ENCODE data around the gene TMPRSS11A.

The TMPRSS11A gene

GRCh38 chr4:67912080-67912479, 51.2 kb downstream of the TMPRSS11A start:
- DNase-seq: no peak

- no peak for DNase-seq
Observed at GRCh38 chr4:67911638-67912037, 51.7 kb downstream of the TMPRSS11A start.

GRCh38 chr4:67911141-67911540, 52.2 kb downstream of the TMPRSS11A start:
- no peak for DNase-seq

GRCh38 chr4:67910585-67910905, 52.7 kb downstream of the TMPRSS11A start:
- no peak for DNase-seq

GRCh38 chr4:67909905-67910584, 53.2 kb downstream of the TMPRSS11A start:
- DNase-seq: peak; percentile 29

- DNase-seq: no peak
Observed at GRCh38 chr4:67907650-67908049, 55.6 kb downstream of the TMPRSS11A start.

- DNase-seq: no peak
Observed at GRCh38 chr4:67899096-67899495, 64.2 kb downstream of the TMPRSS11A start.

- no peak for DNase-seq
Observed at GRCh38 chr4:67897686-67898085, 65.6 kb downstream of the TMPRSS11A start.

GRCh38 chr4:67896421-67897065, 66.8 kb downstream of the TMPRSS11A start:
- no peak for DNase-seq

GRCh38 chr4:67894659-67895058, 68.6 kb downstream of the TMPRSS11A start:
- no peak for DNase-seq

GRCh38 chr4:67892905-67893304, 70.4 kb downstream of the TMPRSS11A start:
- DNase-seq: peak; percentile 6

GRCh38 chr4:67892253-67892652, 71.0 kb downstream of the TMPRSS11A start:
- DNase-seq: no peak

- DNase-seq: no peak
Observed at GRCh38 chr4:67891645-67892044, 71.6 kb downstream of the TMPRSS11A start.

GRCh38 chr4:67886281-67886680, 77.0 kb downstream of the TMPRSS11A start:
- peak; percentile 18 for DNase-seq

GRCh38 chr4:67885762-67886161, 77.5 kb downstream of the TMPRSS11A start:
- DNase-seq: peak; percentile 89

GRCh38 chr4:67884701-67885100, 78.6 kb downstream of the TMPRSS11A start:
- DNase-seq: no peak

- no peak for DNase-seq
Observed at GRCh38 chr4:67883902-67884301, 79.4 kb downstream of the TMPRSS11A start, which contains the start of gene TMPRSS11D. Gene TMPRSS11D, minus strand, starts transcription at chr4:67884002. Its CDS starts 69 bp downstream, at chr4:67883933.

GRCh38 chr4:67883458-67883857, 79.8 kb downstream of the TMPRSS11A start:
- DNase-seq: no peak

GRCh38 chr4:67880866-67881610, 82.3 kb downstream of the TMPRSS11A start:
- no peak for DNase-seq

GRCh38 chr4:67879486-67879885, 83.8 kb downstream of the TMPRSS11A start:
- DNase-seq: peak; percentile 6

GRCh38 chr4:67877086-67877485, 86.2 kb downstream of the TMPRSS11A start:
- DNase-seq: no peak

GRCh38 chr4:67874986-67875385, 88.3 kb downstream of the TMPRSS11A start:
- DNase-seq: peak; percentile 41

GRCh38 chr4:67873116-67873515, 90.2 kb downstream of the TMPRSS11A start:
- DNase-seq: no peak

GRCh38 chr4:67871867-67872266, 91.4 kb downstream of the TMPRSS11A start:
- peak; percentile 51 for DNase-seq

All from fibroblast of skin of scalp (primary cell).